ENCODE data around the gene DAG1.
"Not testable (repeated sequence)": the region's sequence is repeated elsewhere in the genome, so short reads cannot be mapped to it uniquely, and the experiment has no call there.

The DAG1 gene

GRCh38 chr3:49470714-49471420 lies 800 bp downstream of the DAG1 start:
- no peak for DNase-seq

GRCh38 chr3:49471856-49472495 lies 1.9 kb downstream of the DAG1 start:
- DNase-seq = no peak

- no peak for DNase-seq
Measured at GRCh38 chr3:49476563-49476962, 6.5 kb downstream of the DAG1 start.

GRCh38 chr3:49482766-49483165 lies 12.7 kb downstream of the DAG1 start:
- no peak for DNase-seq

- no peak for DNase-seq
Measured at GRCh38 chr3:49484471-49484870, 14.4 kb downstream of the DAG1 start.

- no peak for DNase-seq
Measured at GRCh38 chr3:49489247-49489646, 19.2 kb downstream of the DAG1 start.

- no peak for DNase-seq
Measured at GRCh38 chr3:49492969-49493368, 22.9 kb downstream of the DAG1 start.

GRCh38 chr3:49493901-49494300 lies 23.8 kb downstream of the DAG1 start:
- DNase-seq = no peak

- no peak for DNase-seq
Measured at GRCh38 chr3:49495023-49495422, 25.0 kb downstream of the DAG1 start.

GRCh38 chr3:49496845-49497244 lies 26.8 kb downstream of the DAG1 start:
- not testable (repeated sequence) for DNase-seq

- no peak for DNase-seq
Measured at GRCh38 chr3:49497606-49498005, 27.5 kb downstream of the DAG1 start.

- DNase-seq = no peak
Measured at GRCh38 chr3:49498239-49498638, 28.2 kb downstream of the DAG1 start.

GRCh38 chr3:49498648-49499047 lies 28.6 kb downstream of the DAG1 start:
- no peak for DNase-seq

- DNase-seq = no peak
Measured at GRCh38 chr3:49500205-49500731, 30.2 kb downstream of the DAG1 start.

GRCh38 chr3:49500732-49501609 lies 30.9 kb downstream of the DAG1 start:
- DNase-seq = peak; percentile 50

GRCh38 chr3:49501842-49502241 lies 31.8 kb downstream of the DAG1 start:
- no peak for DNase-seq

- DNase-seq = no peak
Measured at GRCh38 chr3:49506906-49507305, 36.8 kb downstream of the DAG1 start.

GRCh38 chr3:49509028-49509561 lies 39.0 kb downstream of the DAG1 start:
- DNase-seq = no peak

- no peak for DNase-seq
Measured at GRCh38 chr3:49511639-49512038, 41.6 kb downstream of the DAG1 start.

GRCh38 chr3:49512781-49513355 lies 42.8 kb downstream of the DAG1 start:
- no peak for DNase-seq

- DNase-seq = no peak
Measured at GRCh38 chr3:49513494-49514124, 43.5 kb downstream of the DAG1 start.

GRCh38 chr3:49518016-49518415 lies 47.9 kb downstream of the DAG1 start:
- no peak for DNase-seq
